A673 (cell line): ENCODE data around the gene RNF113B. TPM values are rescaled to one million over a fixed set of nuclear protein-coding genes. Genes with fewer than 3 reads are reported as not detected.

Source experiments
- BruUV-seq: library from RNA; stranded (reverse); fragments of 400-500 nt; replicated peaks from 2 replicates; lab custom pipeline; 2021; lab: Mats Ljungman, UMichigan
- CTCF ChIA-PET: fragments of 300-600 bp; sonication (Branson Sonifier 250); formaldehyde crosslinking; loops from one replicate; lab custom pipeline; 2022; ENCODE audit warnings: antibody characterized with exemption; lab: Charles Lee
- POLR2A ChIA-PET: fragments of 300-600 bp; sonication (Branson Sonifier 250); formaldehyde crosslinking; loops from one replicate; lab custom pipeline; 2022; ENCODE audit warnings: antibody characterized with exemption; ENCODE audit not compliant: low non-redundant PET; lab: Charles Lee
- DNase-seq: peaks from one replicate; pipeline ENCODE4 v3.0.0-alpha.2; 2015; ENCODE audit warnings: low spot score
- H3K27ac ChIP-seq: fragments of 200-600 bp; sonication (generic); 2 replicates; pipeline ENCODE4 v1.5.1; 2016; ENCODE audit warnings: mixed run types, low read depth, mild to moderate bottlenecking, mixed read lengths, antibody characterized with exemption, low read length; ENCODE audit not compliant: poor library complexity, severe bottlenecking
- H3K27me3 ChIP-seq: fragments of 200-600 bp; sonication (generic); replicated peaks from 2 replicates; pipeline ENCODE4 v1.6.1; 2017; ENCODE audit warnings: mixed run types, low read depth, mild to moderate bottlenecking, mixed read lengths, antibody characterized with exemption, low read length; ENCODE audit not compliant: insufficient read depth, poor library complexity
- H3K36me3 ChIP-seq: fragments of 200-600 bp; sonication (generic); 2 replicates; pipeline ENCODE4 v1.6.1; 2016; ENCODE audit warnings: mixed run types, mild to moderate bottlenecking, mixed read lengths, antibody characterized with exemption, low read length; ENCODE audit not compliant: insufficient read depth, poor library complexity, severe bottlenecking
- H3K4me1 ChIP-seq: fragments of 200-600 bp; sonication (generic); 2 replicates; pipeline ENCODE4 v1.6.1; 2017; ENCODE audit warnings: mixed run types, mild to moderate bottlenecking, mixed read lengths, antibody characterized with exemption, low read length; ENCODE audit not compliant: insufficient read depth, poor library complexity, severe bottlenecking
- H3K4me3 ChIP-seq: fragments of 200-600 bp; sonication (generic); 2 replicates; pipeline ENCODE4 v1.5.1; 2016; ENCODE audit warnings: low read depth, mixed run types, mild to moderate bottlenecking, mixed read lengths, low read length; ENCODE audit not compliant: poor library complexity, severe bottlenecking
- H3K9me3 ChIP-seq: fragments of 200-600 bp; sonication (generic); 2 replicates; pipeline ENCODE4 v1.6.1; 2016; ENCODE audit warnings: mixed run types, low read depth, mild to moderate bottlenecking, mixed read lengths, antibody characterized with exemption, low read length; ENCODE audit not compliant: poor library complexity, severe bottlenecking
- CTCF ChIP-seq: fragments of 300-800, 200-600 bp; sonication (generic); conservative IDR thresholded peaks from 2 replicates; pipeline ENCODE4 v1.5.1; 2017; ENCODE audit warnings: low read depth, mild to moderate bottlenecking, antibody characterized with exemption, low read length, moderate library complexity, mixed read lengths
- EZH2 ChIP-seq: fragments of 200-600 bp; sonication (generic); IDR thresholded peaks from 2 replicates; pipeline ENCODE4 v1.6.1; 2017; ENCODE audit warnings: borderline replicate concordance, low read depth, mild to moderate bottlenecking, mixed read lengths, antibody characterized with exemption, low read length; ENCODE audit not compliant: poor library complexity, severe bottlenecking
- intact Hi-C: fragments of 100-400 bp; cut with micrococcal nuclease; formaldehyde crosslinking; loops from one replicate; pipeline ENCODE4 v1.10.0; 2022; ENCODE audit not compliant: unreplicated experiment
- total RNA-seq: library from RNA; stranded (reverse); gene quantifications from 2 replicates; pipeline ENCODE4 v1.2.3, GENCODE V29; 2021

The RNF113B gene
- total RNA-seq, 1 experiment from 2014 or later = not detected

DNA sequence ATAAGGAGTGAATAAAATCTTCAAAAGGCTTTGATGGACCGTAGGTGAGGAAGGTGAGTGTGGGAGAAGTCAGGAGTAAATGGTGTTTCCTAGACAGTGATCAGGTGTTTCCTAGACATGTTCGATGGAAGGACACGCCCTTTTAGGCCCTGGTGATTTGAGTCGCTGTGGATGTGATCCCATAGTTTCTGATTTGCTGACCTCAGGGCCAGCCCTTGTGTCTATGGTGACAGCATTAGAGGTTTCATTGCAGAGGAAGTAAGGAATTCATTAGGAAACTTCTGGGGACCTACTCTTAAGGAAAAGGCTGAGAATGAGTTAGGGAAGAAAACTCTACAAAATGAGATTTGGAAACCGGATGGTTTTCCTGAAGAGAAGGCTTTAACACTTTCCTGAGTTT, 31.5 kb upstream of the RNF113B start:
- Histone ChIP-seq H3K9me3 (peaks cover 23% of the 10 kb centered on the region), H3K4me3 (no peak overlapping the region), H3K36me3 (peaks cover 5% of the 10 kb centered on the region), H3K27ac (no peak overlapping the region), H3K4me1 (peaks cover 15% of the 10 kb centered on the region), H3K27me3 (no peaks in the 10 kb centered on the region)
- no TSS peak for BruUV-seq
- no peak for DNase-seq
- CTCF ChIA-PET = no interaction called here
- intact Hi-C loops = no loop called here
- POLR2A ChIA-PET = no interaction called here
- TF ChIP-seq EZH2 (no peak), CTCF (no peak)

DNA sequence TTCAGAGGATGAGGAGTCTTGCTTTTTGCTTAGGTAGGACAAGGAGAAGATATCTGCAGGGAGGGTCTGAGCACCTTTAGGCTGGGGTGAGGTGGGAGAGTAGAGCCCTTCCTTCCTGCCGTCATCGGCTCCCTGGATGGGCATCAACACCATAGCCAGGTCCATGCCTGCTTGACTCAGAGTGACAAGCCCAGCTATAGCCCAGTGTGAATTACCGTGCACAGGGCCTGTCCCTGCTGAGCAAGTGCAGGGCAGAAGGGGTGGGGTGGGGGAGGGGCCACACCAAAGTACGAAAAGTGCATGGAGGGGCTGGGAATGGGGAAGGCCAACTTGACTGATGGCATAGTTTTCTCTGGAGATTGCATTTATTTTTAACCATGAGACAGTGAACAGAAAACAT, 30.3 kb upstream of the RNF113B start:
- Histone ChIP-seq H3K36me3 (peaks cover 5% of the 10 kb centered on the region), H3K9me3 (peaks cover 24% of the 10 kb centered on the region), H3K4me1 (peaks cover 3% of the 10 kb centered on the region), H3K4me3 (no peak overlapping the region), H3K27ac (no peak overlapping the region), H3K27me3 (no peaks in the 10 kb centered on the region)
- intact Hi-C loops = no loop called here
- no peak for DNase-seq
- TF ChIP-seq EZH2 (no peak), CTCF (no peak)
- POLR2A ChIA-PET = no interaction called here
- BruUV-seq = no TSS peak
- CTCF ChIA-PET = interaction anchor here (0.6 kb wide), 1 partner anchor 1223 kb away, joined by 4 read pairs; no protein-coding TSS in a partner anchor

- Histone ChIP-seq H3K27me3 (no peaks in the 10 kb centered on the region), H3K36me3 (peaks cover 5% of the 10 kb centered on the region), H3K9me3 (peaks cover 24% of the 10 kb centered on the region), H3K4me3 (no peak overlapping the region), H3K27ac (no peak overlapping the region), H3K4me1 (no peaks in the 10 kb centered on the region)
- no peak for DNase-seq
- CTCF ChIA-PET = interaction anchor here (0.6 kb wide), 1 partner anchor 1223 kb away, joined by 4 read pairs; no protein-coding TSS in a partner anchor
- intact Hi-C loops = no loop called here
- no TSS peak for BruUV-seq
- TF ChIP-seq EZH2 = no peak
- no peak for TF ChIP-seq CTCF
- POLR2A ChIA-PET = no interaction called here
Observed at GRCh38 chr13:98206946-98207345, 29.9 kb upstream of the RNF113B start.
